Amygdala (tissue), 56 donors: ENCODE data around the gene CRYBG1.
"Not testable (repeated sequence)": the region's sequence is repeated elsewhere in the genome, so short reads cannot be mapped to it uniquely, and the experiment has no call there.

Experiments used
- DNase-seq, 56 donors: peaks; one replicate each; lab custom pipeline; 2025; lab: John Stamatoyannopoulos, UW

CRYBG1 gene

DNA sequence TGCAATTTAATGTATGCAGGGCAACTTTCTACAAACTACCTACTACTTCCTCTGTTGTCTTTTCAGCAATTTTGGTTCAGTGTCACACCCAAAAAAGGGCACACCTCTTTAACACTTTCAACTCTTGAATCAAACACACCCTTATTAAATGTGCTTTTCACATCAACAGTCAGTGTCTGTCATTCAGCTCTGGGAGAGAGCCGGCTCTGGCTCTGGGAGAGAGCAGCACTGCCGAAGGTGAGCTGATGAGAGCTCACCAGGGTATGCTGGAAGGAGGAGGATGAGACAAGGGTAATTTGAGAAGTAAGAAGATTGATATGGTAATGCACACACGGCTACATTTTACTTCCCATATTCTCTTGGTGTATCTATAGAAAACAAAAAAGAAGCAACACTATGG, 134.5 kb downstream of the CRYBG1 start:
- DNase-seq, result no peak

DNA sequence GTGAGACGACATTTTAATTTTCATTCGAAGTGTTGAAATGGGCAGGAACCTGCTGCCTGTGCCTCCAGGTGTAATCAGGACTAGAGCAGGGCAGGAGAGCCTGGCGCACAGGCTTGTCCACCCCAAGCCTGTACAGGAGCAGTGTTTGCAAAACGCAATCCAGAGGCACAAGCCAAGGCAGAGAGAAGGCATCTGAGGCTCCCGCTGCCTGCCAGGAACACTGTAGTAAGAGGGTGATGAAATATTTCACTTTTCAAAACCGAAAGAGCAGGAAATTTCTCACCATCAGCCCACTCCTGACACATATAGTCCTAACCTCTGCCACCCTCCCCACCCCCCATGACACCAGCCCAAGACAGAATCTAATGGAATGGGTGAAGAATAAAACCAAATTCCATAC, 136.3 kb downstream of the CRYBG1 start:
- no peak for DNase-seq

DNA sequence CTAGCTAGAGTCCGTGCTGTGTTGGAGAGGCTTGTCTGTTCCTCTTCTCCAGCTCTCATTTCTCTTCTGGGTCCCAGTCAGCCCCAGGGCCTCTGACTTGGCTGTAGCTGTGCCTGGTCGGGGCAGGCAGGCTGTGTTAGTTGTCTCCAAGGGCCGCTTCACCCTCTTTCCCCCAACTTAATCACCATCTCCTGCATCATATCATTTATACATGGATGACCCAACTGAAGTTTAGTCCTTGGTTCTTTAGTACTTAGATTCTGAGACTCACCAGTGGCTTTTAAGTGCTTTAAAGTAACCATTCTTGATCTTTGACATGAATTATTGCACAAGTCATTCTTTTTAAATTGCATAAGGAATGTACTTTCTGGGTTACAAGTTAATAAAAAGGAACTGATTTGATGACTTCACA, 141.4 kb downstream of the CRYBG1 start:
- DNase-seq, result no peak

DNA sequence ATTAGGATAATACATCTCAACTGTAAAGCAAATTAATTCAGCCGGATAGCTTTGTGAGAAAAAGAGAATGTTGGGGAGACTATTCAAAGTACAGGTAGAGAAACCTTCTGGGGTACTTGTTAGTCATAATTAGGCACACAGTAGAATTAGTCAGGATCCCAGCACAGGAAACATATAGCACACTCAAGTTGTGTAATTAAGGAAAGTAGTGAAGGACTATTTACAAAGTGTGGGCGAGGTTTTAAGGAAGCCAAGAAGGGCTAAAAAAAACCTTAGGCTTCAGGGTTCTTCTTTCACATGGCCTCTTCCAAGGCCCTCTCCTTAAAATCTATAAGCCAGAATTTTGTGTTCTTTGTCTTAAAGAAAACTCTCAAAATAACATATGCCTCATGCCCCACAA, 142.0 kb downstream of the CRYBG1 start:
- no peak for DNase-seq

DNA sequence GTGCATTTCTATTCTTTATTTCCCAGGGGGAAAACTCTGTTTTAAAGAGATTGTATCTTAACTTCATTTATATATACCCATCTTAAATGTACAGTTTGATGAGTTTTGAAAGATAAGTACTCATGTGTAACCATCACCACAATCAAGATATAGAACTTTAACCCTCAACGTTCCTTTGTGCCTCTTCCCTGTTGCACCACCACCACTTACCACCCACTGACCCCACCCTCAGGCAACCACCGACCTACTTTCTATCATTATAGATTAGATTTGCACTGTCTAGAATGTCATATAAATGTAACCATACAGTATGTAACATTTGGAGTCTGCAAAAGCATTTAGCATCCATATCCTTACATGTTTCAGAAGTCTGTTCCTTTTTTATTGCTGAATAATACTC, 147.8 kb downstream of the CRYBG1 start:
- DNase-seq, result no peak

DNA sequence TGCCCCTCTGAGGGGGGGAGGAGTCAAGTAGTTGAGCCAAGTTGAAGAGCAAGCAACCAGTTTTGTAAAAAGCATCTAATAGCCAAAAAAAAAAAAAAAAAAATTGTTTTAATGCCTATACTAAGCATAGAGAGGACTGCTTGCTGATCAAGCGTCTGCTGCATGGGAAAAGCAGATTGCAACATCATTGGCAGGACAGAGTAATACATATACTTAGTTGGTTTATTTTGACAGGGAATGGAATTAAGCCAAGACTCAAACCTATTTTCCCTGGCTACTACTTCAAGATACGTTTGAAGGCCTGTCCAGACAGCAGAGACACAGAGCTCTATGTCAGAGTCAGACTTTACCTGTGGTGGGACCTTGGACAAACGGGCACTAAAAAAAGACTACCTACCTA, 148.3 kb downstream of the CRYBG1 start:
- DNase-seq, result no peak

DNA sequence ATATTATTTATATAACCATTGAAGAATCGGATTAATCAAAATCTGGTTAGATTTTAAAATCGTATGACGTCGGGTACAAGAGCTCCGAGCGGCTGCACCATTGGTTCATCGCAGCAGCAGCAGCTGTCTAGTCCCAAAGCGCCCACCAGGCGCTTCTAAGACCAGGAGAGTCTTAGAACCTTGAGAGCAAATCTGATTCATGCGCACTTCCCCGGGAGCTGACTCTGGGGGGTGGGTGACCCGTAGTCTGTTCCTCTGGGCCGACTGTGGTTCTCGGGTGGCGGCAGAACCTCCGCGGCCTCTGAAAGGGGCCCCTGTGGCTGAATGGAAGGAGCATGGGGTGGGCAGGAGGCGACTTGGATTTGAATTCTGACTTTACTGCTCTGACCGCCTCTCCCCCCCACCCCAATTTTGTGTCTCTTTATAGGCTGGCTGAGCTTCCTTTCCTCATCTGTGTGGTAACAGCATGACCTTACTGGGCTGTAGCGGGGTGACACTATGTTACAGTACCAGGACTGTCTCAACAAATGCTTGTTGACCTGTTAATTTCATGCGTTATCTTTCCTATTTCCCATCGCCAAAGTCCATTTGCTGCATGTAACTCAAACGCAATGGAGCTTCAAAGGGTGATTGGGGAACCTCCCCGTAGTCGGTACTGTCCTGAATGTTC, 149.0 kb downstream of the CRYBG1 start:
- DNase-seq, result no peak

DNA sequence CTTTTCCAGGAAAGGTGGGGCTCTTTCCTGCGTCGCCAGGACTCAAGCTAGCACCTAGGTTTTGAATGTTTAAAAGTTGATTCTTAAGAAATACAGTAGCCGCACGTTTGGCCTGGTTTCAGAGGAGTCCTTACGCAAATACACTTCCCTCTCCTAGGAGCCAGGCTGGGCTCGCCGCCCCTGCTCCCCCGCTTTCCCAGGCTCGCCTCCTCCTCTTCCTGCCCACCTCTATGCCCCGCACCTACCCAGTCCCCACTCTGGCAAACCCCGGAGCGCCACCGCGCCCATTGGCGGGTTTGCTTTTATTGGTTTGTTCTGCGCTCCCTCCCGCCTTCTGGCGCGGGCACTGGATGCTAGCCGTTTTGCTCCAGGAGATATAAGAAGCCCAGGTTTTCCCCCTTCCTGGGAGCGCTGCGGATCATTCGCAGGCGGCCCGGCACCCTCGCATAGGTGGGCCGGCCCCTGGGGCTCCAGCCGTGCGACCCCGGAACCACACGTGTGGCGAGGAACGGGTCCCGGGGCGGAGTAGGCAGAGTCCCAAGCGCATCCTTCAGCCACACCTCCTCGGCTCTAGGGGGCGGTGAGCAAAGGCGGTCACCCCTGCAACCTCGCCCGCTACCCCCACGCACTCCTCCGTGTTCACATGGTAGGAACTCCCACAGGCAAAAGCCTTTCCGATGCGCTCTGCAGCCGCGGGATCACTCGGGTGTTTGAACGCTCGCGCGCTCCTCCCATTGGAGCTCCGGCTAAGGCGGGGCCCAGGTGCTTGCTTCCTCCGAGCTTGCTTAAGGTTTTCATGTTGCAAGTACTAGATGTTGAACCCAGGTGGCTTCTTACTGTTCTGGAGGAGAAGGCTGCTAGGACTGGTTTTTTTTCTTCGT, 149.8 kb downstream of the CRYBG1 start:
- peak in 1 of 56 donors; percentile 8 for DNase-seq

DNA sequence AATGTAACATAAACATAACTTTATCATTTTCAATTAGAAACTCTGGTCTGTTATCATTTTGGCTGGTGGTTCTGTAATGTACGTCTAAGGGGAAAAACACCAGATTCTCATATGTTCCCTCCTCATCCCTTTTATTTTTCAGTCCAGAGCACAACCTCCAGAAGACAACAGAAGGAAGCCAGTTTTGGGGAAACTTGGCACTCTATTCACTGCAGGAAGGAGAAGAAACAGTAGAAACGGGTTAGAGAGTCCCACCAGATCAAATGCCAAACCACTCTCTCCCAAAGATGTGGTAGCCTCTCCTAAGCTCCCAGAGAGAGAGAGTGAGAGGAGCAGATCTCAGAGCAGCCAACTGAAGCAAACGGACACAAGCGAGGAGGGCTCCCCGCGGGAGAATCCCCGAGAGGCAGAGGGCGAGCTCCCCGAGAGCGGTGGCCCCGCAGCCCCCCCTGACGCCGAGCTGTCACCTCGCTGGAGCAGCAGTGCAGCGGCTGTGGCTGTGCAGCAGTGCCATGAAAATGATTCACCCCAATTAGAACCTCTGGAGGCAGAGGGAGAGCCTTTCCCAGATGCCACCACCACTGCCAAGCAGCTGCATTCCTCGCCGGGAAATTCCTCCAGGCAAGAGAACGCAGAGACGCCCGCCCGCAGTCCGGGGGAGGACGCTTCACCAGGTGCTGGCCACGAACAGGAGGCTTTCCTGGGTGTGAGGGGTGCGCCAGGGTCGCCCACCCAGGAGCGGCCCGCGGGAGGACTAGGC, 151.0 kb downstream of the CRYBG1 start:
- no peak for DNase-seq

DNA sequence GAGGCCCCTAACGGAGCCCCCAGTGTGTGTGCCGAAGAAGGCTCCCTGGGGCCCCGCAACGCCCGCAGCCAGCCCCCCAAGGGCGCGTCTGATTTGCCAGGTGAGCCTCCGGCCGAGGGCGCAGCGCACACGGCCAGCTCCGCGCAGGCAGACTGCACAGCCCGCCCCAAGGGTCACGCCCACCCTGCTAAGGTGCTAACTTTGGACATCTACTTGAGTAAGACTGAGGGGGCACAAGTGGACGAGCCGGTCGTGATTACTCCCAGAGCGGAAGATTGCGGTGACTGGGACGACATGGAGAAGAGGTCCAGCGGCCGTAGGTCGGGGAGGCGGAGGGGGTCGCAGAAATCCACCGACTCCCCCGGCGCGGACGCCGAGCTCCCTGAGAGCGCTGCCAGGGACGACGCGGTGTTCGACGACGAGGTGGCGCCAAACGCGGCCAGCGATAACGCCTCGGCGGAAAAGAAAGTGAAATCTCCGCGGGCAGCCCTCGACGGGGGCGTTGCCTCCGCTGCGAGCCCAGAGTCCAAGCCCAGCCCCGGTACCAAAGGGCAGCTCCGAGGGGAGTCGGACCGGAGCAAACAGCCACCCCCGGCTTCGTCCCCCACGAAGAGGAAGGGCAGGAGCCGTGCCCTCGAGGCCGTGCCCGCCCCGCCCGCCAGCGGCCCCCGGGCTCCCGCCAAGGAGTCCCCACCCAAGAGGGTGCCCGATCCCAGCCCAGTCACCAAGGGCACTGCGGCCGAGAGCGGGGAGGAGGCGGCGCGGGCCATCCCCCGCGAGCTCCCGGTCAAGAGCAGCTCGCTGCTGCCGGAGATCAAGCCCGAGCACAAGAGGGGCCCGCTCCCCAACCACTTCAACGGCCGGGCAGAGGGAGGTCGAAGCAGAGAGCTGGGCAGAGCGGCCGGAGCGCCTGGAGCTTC, 151.8 kb downstream of the CRYBG1 start:
- DNase-seq, result peak in 4 of 56 donors; percentile 9 to 22 (median 10)

DNA sequence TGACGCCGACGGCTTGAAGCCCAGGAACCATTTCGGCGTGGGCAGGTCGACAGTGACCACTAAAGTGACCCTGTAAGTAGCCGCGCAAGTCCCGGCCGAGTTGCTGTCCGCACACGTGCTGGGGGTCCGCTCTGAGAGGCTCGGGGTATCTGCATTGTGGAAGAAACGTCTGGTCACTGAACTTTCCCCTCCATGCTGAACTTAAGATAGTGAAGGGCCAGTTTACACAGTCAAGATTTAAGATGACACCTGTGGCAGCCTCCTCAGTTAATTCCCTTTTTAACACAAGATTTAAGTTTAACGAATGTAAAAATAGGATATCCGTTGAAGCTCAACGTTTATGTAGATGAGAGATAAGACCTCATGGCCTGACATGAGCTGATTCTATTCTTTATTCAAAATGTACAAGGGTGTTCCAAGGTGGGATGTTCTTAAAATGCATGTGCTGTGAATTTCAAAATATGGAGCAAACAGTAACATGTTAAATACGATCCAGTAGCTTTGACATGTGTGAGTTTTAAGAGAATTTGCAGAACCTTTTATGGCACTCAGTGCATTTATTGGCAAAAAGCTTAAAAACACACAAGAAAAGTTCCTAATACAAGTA, 152.6 kb downstream of the CRYBG1 start:
- DNase-seq, result no peak

DNA sequence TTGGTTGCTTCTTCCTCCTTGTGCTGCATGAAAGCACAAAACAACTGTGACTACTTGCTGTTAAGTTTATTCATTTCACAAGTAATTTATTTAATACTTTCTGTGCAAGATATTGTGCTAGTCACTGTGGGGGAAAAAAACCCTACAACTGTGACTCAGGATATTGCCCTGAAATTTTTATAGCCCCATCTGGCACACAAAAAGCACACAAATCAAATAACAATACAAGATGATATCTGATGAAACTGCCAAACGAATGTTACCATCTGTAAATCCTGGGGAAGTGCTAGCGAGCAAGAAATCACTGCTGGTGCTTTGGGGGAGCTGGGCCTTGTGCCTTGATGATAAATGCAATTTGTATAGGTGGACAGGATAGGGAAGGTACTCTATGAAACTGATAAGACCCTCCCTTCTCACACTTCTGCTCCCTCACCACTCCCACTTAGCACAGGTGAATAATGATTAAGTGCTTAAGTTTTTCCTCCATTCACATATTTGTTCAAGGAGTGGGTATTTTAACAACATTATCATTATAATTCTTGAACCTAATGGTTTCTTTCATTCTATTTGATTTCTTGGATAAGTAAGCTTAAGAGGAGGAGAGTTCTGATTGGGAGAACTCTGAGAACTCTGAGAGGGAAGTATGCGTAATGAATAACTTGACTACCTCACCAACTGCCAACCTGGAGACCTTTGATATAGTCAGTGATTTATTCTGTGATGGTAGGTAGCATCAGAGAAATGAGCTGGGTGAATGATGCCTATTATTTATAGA, 153.5 kb downstream of the CRYBG1 start:
- DNase-seq, result no peak

DNA sequence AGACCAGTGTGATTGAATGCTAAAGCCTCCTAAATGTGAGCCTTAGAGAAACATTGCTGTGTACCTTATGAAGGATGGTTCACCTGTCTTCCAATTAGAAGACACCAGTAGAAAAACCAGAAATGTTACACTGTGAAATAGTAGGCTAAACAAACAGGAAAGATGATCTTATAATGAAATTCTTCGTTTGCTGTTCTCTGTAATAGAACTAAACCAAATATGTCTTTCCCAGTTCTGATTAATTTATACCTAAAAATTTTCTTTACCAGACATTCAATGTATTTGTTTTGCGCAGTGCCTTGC, 154.0 kb downstream of the CRYBG1 start:
- DNase-seq, result no peak

DNA sequence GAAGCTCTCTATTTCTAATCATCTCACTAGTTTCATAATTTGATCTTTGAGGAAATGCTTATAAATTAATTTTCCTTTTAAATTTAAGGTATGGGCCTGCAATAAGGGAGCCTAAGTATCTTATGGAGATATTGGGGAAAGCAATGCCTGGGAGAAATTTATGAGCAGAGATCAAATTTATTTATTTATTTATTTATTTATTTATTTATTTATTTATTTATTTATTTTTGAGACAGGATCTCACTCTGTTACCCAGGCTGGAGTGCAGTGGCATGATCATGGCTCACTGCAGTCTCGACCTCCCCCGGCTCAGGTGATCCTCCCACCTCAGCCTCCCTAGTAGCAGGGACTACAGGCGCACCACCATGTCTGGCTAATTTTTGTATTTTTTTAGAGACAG, 155.1 kb downstream of the CRYBG1 start:
- DNase-seq, result not testable (repeated sequence)

DNA sequence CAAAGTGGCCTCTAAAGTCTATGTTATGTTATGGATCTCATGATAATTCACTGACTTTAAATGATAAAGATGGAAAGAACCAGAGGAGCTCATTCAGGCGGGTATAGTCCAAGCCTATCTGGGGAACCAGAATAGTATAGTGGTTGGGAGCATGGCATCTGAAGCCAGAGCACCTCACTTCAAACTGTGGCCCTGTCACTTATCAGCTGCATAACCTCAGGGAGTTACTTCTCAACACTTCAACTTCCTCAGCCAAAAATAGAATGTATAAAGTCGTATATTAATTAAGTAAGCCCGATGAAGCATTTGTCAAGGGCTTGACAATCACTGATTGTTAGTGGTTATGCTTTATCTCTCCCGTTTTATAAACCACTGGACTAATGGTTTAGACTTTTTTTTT, 156.1 kb downstream of the CRYBG1 start:
- DNase-seq, result no peak

DNA sequence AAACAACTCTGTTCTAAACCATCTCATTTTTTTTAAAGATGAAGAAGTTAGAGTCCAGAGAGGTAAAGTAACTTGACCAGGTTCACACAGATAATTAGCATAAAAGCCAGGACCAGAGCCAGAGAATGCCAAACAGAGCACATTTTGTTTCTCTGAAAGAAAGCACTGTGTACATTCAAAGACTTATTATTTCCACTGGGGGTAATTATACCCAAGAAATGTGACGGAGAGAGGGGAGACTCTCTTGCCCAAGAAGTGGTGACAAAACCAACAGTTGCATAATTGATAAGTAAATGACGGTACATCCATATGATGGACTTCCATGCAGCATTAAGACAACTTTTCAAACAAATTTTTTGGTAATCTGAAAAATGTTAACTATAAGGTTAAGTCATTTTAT, 157.2 kb downstream of the CRYBG1 start:
- peak in 1 of 56 donors; percentile 2 for DNase-seq

DNA sequence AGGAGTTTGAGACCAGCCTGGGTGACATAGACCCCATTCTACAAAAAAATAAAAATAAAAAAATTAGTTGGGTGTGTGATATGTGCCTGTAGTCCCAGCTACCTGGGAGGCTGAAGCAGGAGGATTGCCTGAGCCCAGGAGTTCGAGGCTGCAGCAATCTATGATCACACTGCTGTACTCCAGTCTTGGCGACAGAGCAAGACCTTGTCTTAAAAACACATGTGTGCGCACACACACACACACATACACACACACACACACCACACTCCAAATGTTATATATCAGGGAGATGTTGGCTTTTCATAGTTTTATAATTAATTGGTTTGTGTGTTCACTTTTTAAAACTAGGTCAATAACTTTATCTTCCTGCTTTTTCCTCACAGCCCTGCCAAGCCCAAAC, 158.2 kb downstream of the CRYBG1 start:
- no peak for DNase-seq

DNA sequence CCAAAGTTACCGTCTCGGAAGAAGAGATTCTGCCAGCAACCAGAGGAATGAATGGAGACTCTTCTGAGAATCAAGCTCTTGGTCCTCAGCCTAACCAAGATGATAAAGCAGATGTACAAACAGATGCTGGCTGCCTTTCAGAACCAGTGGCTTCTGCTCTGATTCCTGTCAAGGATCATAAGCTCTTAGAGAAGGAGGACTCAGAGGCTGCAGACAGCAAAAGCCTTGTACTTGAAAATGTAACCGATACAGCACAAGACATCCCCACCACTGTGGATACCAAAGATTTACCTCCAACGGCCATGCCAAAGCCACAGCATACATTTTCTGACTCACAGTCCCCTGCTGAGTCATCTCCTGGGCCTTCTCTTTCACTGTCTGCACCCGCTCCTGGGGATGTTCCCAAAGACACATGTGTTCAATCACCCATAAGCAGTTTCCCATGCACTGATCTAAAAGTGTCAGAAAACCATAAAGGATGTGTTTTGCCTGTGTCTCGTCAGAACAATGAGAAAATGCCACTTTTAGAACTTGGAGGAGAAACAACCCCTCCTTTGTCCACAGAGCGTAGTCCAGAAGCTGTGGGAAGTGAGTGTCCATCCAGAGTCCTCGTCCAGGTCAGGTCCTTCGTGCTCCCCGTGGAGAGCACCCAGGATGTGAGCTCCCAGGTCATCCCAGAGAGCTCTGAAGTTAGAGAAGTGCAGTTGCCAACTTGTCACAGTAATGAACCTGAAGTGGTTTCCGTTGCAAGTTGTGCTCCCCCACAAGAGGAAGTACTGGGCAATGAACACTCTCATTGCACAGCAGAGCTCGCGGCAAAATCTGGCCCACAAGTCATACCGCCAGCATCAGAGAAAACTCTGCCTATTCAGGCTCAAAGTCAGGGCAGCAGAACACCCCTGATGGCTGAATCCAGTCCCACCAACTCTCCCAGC, 159.2 kb downstream of the CRYBG1 start:
- DNase-seq, result no peak
